GM12872 (cell line): ENCODE data around the gene MDFI.

Source experiments
- TF ChIP-seq, protein P1 (sequence below): IDR thresholded peaks from 3 replicates; pipeline ENCODE4 v1.5.1; 2011; ENCODE audit warnings: low read depth, mild to moderate bottlenecking, low read length, moderate library complexity; ENCODE audit not compliant: insufficient read depth

MDFI gene

DNA sequence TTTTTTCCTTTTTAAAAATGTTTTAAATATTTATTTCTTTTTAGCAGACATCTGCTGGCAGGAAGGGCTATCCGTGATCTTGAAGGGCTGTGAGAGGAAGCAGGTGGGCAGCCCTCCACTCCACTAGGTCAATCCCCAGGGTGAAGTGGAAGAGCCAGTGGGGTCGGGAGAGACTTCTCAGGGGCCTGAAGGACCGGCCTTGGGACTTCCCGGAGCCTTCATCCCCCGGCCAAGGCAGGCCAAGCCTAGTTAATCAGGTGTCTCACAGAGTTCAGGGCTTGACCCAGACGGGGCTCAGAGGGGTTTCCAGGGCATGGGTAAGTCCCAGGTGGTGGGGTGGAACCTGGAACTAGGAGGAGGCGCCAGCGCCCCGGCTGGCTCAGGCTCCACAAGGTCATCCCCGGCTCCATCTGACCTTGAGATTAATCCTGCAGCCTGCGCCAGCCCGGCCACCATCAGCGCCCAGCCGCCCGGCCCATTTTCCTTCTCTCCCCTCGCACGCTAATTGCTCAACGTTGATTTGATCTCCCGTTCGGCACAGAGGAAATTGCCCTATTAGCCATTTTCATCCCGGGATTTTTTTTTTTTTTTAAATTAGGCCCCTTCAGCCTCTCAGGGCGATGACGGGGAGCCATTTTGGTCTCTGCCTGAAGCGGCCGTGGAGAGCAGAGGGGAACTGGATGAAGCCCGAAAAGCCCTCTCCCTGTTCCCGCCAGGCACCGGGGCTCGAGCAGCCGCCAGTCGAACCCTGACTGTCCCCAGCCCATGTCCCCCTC is 44.4 kb downstream of the MDFI start:
- TF ChIP-seq, protein P1, sequence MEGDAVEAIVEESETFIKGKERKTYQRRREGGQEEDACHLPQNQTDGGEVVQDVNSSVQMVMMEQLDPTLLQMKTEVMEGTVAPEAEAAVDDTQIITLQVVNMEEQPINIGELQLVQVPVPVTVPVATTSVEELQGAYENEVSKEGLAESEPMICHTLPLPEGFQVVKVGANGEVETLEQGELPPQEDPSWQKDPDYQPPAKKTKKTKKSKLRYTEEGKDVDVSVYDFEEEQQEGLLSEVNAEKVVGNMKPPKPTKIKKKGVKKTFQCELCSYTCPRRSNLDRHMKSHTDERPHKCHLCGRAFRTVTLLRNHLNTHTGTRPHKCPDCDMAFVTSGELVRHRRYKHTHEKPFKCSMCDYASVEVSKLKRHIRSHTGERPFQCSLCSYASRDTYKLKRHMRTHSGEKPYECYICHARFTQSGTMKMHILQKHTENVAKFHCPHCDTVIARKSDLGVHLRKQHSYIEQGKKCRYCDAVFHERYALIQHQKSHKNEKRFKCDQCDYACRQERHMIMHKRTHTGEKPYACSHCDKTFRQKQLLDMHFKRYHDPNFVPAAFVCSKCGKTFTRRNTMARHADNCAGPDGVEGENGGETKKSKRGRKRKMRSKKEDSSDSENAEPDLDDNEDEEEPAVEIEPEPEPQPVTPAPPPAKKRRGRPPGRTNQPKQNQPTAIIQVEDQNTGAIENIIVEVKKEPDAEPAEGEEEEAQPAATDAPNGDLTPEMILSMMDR, result no peak

DNA sequence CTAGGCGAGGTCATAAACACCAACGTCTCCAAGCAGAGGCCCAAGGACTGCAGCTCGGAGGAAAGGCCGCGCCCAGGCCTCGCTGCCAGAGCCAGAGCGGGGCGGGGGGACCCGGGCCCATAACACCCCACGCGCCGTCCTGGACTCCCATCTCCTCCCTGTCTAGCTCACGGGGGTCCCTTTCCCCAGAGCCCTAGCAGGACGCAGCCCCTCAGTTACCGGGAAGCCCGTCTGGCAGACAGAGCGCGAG is 44.9 kb downstream of the MDFI start:
- TF ChIP-seq, protein P1, result no peak

DNA sequence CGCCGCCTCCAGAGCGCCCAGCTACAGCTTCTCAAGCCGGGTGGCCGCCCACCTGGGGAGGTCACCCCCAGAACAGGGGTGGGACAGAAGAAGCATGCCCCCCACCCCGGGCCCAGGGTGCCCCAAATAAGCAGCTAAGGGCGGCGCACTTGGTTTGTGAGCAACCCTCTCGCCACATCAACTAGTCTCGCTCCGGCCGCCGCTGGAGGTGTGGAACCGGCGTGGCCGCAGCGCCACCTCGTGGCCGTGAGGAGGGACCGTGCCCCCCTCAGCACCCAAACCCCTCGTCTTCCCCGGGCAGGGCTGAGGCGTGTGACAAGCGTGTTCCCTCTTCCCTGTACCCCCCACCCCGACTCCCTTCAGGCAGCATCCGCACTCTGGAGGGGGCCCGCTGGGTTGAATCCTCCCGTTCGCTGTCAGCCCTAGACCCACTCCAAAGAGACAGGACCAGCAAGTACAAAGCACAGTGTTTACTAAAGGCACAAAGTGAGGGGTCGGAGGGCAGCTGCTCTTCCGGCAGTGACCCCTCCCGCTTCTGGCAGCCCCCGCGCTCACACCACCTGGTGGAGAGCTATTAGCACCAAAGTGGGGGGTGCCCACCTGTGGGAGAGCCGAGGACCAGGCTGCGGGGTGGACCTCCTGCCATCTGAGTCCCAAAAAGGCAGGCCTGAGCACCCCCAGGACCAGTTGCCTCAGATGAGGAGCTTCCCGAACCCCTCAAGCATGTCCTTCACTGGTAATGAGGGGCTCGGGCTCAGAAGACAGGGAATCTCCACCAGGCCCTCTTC is 45.4 kb downstream of the MDFI start:
- TF ChIP-seq, protein P1, result peak; percentile 95

DNA sequence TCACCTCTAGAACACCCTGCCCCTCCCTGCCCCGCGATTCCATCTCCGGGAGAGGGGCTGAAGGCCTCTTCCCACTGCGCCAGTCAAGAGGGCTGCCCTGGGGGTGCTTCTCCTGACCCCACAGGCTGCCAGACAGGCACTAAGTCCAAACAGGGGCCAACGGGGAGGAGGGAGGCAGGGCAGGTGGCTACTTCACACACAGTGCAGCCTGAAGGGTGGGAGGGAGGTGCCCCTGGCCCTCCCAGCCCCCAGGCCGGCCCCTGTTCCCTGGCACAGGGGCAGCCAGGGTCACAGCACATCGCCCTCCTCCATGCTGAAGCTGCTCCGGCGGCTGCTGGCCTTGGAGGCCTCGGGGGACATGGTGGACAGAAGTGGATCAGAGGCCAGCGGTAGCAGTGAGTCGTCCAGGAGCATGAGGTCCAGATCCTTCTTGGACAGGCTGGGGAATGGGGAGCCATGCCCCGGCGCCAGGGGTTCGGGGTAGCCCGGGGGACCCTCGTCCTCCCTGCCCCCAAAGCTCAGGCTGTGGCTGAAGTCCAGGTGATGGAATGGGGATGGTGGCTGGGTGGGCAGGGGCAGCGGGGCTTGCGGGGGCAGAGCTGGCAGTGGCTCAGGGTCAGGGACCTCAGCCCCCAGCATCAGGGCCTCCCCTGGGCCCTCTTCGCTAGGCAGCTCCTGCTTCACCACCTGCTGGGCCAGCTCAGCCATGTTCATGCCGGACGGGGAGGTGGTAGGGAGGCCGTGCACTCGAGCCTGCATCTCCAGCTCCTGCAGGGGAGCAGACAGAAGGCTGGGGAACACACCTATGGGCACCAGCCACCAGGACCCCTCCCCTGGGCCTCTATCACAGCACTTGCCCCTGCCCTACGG is 46.3 kb downstream of the MDFI start:
- TF ChIP-seq, protein P1, result no peak

DNA sequence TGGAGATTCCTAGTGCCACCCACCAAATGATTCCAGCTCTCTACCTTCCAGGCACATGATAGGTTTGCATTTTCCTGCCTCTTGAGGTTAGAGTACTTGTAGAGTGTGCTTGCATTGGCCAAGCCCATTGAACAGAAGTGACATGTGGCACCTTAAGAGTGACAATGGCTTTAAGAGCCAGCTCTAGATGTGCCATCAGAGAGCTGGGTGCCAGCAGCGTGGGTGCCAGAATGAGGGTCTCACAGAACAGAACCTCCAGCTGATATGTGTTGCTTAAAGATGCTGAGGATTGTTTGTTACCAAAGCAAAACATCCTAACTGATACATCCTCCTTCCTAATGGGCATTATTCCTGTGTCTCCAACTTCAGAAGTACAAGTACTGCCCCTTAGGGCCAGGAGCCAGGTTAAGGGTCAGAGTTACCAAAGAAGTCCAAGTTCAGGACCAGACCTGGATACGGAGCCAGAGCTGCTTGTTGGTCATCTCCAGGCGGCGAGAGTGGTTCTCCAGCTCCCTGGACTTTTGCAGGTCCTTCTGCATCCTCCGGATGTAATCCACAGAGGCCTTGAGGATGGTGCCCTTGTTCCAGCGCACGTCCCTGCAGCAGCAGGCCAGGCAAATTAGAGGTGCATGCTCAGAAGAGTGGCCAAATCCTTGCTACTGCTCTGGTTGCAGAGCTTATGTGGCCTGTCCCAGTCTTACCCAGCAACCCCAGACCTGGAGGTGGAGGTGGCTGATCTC is 47.5 kb downstream of the MDFI start:
- TF ChIP-seq, protein P1, result no peak

DNA sequence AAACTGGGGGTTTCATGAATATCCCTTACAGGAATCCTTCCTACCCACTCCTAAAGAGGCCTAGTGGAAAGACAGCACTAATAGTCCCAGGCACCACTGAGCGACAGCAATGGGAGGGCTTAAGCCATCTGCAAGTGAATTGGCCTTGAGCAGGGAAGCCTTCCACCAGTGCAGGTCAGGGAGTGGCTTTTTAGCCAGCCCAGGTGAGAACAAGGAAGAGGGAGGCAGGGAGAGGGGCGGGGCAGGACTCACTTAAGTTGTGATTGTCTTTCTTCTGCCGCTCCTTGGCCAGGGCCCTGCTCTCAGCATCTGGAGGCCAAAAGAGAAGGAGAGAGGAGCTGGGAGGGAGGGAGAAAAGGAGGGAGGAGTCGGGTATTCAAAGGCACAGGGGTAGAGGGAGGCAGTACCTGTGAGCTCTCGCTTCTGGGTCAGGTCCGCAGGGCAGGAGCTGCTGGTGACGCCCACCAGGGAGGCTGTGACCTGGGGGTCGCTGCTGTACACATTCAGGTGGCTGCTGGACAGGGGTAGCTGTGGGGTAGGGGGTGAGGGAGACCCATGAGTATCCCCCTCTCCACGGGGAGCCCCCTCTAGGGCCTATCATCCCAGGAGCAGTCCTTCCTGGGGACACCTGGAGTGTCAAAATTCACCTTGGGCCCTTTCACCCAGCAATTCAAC is 49.4 kb downstream of the MDFI start:
- TF ChIP-seq, protein P1, result no peak
